Measurements from ENCODE around the gene ASTL. TPM values are rescaled to one million over a fixed set of nuclear protein-coding genes. Genes with fewer than 3 reads are reported as not detected.

Gene ASTL
- total and polyA plus RNA-seq, 2 of the 13 experiments (the other 11 are each of a cell fraction or from before 2014, with no cell fraction given) = not detected

GRCh38 chr2:96109931-96110511, 28.3 kb downstream of the ASTL start:
- Histone ChIP-seq H3K4me2 (ENCODE audit: low read depth, low read length) (no peak overlapping the region), H3K4me3 (replicated peaks in 1 of 3; ENCODE audit: insufficient read depth in 1 of 3, low read depth in 2 of 3, low read length in 3 of 3) (no peak overlapping the region), H3K36me3 (replicated peaks in 1 of 2; ENCODE audit: control insufficient read depth in 1 of 2, insufficient read depth in 2 of 2, low read length in 2 of 2) (no peaks in the 10 kb centered on the region), H3K9ac (ENCODE audit: insufficient read depth, low read depth, low read length) (no peak overlapping the region), H3K79me2 (ENCODE audit: insufficient read depth, low read length) (no peaks in the 10 kb centered on the region), H3K4me1 (ENCODE audit: insufficient read depth, low read length) (peaks cover 30% of the 10 kb centered on the region), H3K27ac (ENCODE audit: extremely low read length, insufficient read depth, low read length) (no peak overlapping the region), H4K20me1 (ENCODE audit: insufficient read depth, low read length) (no peaks in the 10 kb centered on the region), H3K27me3 (ENCODE audit: control insufficient read depth in 1 of 2, insufficient read depth in 2 of 2, low read length in 2 of 2) (peaks cover 5 to 12% of the 10 kb centered on the region in 2 experiments; a peak in 3 of 5 replicates), H2AFZ (ENCODE audit: low read length) (no peak overlapping the region), H3K9me3 (ENCODE audit: low read length) (no peaks in the 10 kb centered on the region)
- intact Hi-C loops (cut with micrococcal nuclease; ENCODE audit: unreplicated experiment) = loop anchor here (10.0 kb wide), 2 partner anchors 45 to 85 kb away; no protein-coding TSS in a partner anchor
- CTCF ChIA-PET (ENCODE audit: low intra/inter-chr PET ratio, low total read pairs) = no interaction called here
- TF ChIP-seq ZNF569 (CRISPR knock-in tag; IDR thresholded peaks at IDR 0.05; ENCODE audit: borderline replicate concordance) (no peak), ZNF20 (CRISPR knock-in tag; IDR thresholded peaks at IDR 0.05) (no peak), BORCS8-MEF2B (CRISPR knock-in tag; IDR thresholded peaks at IDR 0.05) (no peak), MXD3 (CRISPR knock-in tag; IDR thresholded peaks at IDR 0.05) (no peak), REL (CRISPR knock-in tag; conservative IDR thresholded peaks at IDR 0.05) (no peak), HHEX (CRISPR knock-in tag; IDR thresholded peaks at IDR 0.05) (no peak), ARID2 (CRISPR knock-in tag; IDR thresholded peaks at IDR 0.05; ENCODE audit: borderline replicate concordance) (no peak)
- in situ Hi-C loops (cut with HindIII; ENCODE audit: extremely low pct_ligation_motif_present, low pct_unique_long_range_greater_than_20kb) = loop anchor here (25.0 kb wide), 2 partner anchors 98 to 273 kb away; no protein-coding TSS in a partner anchor
- WGBS (ENCODE audit: low lambda C conversion rate) = 52% methylated on average over 2 of the region's 3 CpGs
- POLR2A ChIA-PET = no interaction called here
- no TSS peak for BruUV-seq (replicated peaks)
- FAIRE-seq (no peak), DNase-seq (ENCODE audit: low spot score) (no peak), ATAC-seq (no peak)

- H3K27me3 ChIP-seq (ENCODE audit: control insufficient read depth in 1 of 2, insufficient read depth in 2 of 2, low read length in 2 of 2) = peaks cover 2 to 8% of the 10 kb centered on the region in 2 experiments; a peak in 3 of 5 replicates
- no peaks in the 10 kb centered on the region for H3K9me3 ChIP-seq (ENCODE audit: low read length)
- no peak overlapping the region for H3K9ac ChIP-seq (ENCODE audit: insufficient read depth, low read depth, low read length)
- intact Hi-C loops (cut with micrococcal nuclease; ENCODE audit: unreplicated experiment) = no loop called here
- POLR2A ChIA-PET = no interaction called here
- peak overlapping the region in 1 of 3 experiments; percentile 48; a peak in 1 of 6 replicates for H3K4me3 ChIP-seq (replicated peaks in 1 of 3; ENCODE audit: insufficient read depth in 1 of 3, low read depth in 2 of 3, low read length in 3 of 3)
- H3K36me3 ChIP-seq (replicated peaks in 1 of 2; ENCODE audit: control insufficient read depth in 1 of 2, insufficient read depth in 2 of 2, low read length in 2 of 2) = no peaks in the 10 kb centered on the region
- in situ Hi-C loops (cut with HindIII; ENCODE audit: extremely low pct_ligation_motif_present, low pct_unique_long_range_greater_than_20kb) = loop anchor here (25.0 kb wide), 2 partner anchors 97 to 272 kb away; no protein-coding TSS in a partner anchor
- CTCF ChIA-PET (ENCODE audit: low intra/inter-chr PET ratio, low total read pairs) = no interaction called here
- H4K20me1 ChIP-seq (ENCODE audit: insufficient read depth, low read length) = no peaks in the 10 kb centered on the region
- peaks cover 30% of the 10 kb centered on the region for H3K4me1 ChIP-seq (ENCODE audit: insufficient read depth, low read length)
- FAIRE-seq = no peak
- H2AFZ ChIP-seq (ENCODE audit: low read length) = no peak overlapping the region
- no peak overlapping the region for H3K27ac ChIP-seq (ENCODE audit: extremely low read length, insufficient read depth, low read length)
- H3K79me2 ChIP-seq (ENCODE audit: insufficient read depth, low read length) = no peaks in the 10 kb centered on the region
- 6% methylated on average over 3 of the region's 3 CpGs for WGBS (ENCODE audit: low lambda C conversion rate)
- peak; percentile 14; the same call in 2 of the 3 replicates for ATAC-seq
- 0 out of 2 replicates have a peak, but pooled peaks have one; percentile 52 for TF ChIP-seq ZBTB46 (CRISPR knock-in tag; IDR thresholded peaks at IDR 0.05; ENCODE audit: borderline replicate concordance)
- TF ChIP-seq ZSCAN29 (CRISPR knock-in tag; conservative IDR thresholded peaks at IDR 0.05) = no peak
- 0 out of 2 replicates have a peak, but pooled peaks have one; percentile 28 for TF ChIP-seq MEIS1 (CRISPR knock-in tag; IDR thresholded peaks at IDR 0.05; ENCODE audit: borderline replicate concordance)
- peak overlapping the region; percentile 67; the same call in 1 of the 2 replicates for H3K4me2 ChIP-seq (ENCODE audit: low read depth, low read length)
- no peak for DNase-seq (ENCODE audit: low spot score)
- BruUV-seq (replicated peaks) = no TSS peak
Measured at GRCh38 chr2:96109361-96109680, 29.0 kb downstream of the ASTL start.
